GM21528 (cell line): ENCODE measurements around the gene COL1A2.

Source experiments
- ATAC-seq: cut with Tn5 transposase; IDR thresholded peaks from one replicate; pipeline ENCODE4 v1.9.1; 2021; ENCODE audit warnings: mild to moderate bottlenecking, moderate library complexity; ENCODE audit not compliant: unreplicated experiment, low FRiP score

The COL1A2 gene

DNA sequence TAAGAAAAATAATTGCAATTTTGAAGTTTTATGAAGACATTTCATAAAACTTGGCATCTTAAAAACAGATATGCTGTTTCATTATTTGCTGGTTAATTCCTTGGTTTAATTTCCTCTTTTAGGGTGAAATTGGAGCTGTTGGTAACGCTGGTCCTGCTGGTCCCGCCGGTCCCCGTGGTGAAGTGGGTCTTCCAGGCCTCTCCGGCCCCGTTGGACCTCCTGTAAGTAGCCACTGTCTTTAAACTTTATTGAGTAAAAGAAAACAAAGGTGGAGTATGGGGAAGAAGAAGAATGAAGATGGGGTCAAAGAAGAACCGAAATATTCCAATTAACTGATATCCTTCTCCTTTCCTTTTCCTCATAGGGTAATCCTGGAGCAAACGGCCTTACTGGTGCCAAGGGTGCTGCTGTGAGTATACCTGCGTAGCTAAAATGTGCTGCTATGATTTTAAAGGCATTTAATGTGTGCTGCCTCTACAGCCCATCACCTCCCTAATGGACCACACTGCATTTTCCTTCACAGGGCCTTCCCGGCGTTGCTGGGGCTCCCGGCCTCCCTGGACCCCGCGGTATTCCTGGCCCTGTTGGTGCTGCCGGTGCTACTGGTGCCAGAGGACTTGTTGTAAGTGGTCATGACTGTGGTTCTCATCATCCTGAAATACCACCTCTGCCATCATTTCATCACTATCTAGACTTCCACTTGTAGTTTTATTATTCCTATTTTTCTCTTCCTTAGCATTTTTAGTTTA lies 14.7 kb downstream of the COL1A2 start:
- no peak for ATAC-seq

DNA sequence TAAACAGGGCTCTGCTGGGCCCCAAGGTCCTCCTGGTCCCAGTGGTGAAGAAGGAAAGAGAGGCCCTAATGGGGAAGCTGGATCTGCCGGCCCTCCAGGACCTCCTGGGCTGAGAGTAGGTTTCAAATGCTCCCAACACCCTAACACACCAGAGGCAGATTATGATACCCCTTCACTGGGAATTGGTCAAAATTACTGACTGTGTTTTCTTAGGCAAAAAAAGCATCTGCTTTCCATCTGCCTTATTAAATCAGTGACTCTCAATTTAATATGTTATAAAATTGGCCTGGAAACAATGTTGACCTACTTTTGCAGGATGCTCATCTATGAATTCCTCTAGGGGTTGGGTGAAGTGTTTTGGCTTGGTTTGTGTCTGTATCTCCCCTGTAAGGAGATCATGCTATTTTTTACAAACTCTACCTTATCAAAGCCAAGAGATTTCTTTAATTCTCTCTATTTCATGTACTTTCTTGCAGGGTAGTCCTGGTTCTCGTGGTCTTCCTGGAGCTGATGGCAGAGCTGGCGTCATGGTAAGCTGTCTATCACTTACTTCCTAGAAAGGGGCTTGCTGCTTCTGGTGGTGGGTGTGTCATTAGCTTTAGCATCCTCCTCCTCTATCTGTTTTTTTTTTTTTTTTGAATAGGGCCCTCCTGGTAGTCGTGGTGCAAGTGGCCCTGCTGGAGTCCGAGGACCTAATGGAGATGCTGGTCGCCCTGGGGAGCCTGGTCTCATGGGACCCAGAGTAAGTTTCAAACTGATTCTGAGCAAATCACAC lies 15.9 kb downstream of the COL1A2 start:
- no peak for ATAC-seq

GRCh38 chr7:94411188-94411466 lies 16.4 kb downstream of the COL1A2 start:
- ATAC-seq: no peak

- no peak for ATAC-seq
Measured at GRCh38 chr7:94412762-94413322, 18.1 kb downstream of the COL1A2 start.

GRCh38 chr7:94414481-94414880 lies 19.8 kb downstream of the COL1A2 start:
- ATAC-seq: no peak

DNA sequence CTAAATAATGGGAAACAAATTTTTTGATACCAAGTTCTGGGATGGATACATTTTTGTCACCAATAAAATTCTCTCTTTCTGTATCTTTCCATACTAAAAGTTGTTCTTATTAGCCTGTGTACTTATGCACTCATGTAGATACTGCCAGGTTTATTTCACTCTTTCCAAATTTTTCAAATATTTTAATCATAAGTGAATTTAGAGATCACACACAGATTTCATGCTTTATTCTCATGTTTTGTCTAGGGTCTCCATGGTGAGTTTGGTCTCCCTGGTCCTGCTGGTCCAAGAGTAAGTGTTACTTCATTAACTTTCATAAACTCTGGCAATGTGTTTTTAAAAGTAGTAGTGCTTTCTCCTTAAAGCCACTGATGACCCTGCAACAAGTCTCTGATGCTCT lies 20.3 kb downstream of the COL1A2 start:
- no peak for ATAC-seq

- no peak for ATAC-seq
Measured at GRCh38 chr7:94417306-94417705, 22.6 kb downstream of the COL1A2 start.

DNA sequence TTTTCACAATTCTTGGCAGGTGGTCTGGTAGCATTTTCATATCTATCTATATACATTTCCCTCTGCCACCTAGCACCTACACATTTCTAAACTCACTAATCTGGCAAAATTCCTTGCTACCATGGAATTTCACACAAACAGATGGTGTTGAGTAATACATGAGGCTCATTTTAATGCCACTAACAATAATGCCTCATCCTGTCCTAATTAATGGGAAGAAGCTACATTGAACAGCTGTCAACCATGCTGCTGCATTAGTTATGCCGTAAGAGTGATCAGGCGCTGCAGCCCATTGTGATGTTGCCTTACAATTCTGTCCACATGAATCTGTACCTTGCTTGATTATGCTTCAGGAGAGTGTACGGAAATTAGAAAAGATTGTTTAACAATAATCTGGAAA lies 23.2 kb downstream of the COL1A2 start:
- ATAC-seq: no peak

DNA sequence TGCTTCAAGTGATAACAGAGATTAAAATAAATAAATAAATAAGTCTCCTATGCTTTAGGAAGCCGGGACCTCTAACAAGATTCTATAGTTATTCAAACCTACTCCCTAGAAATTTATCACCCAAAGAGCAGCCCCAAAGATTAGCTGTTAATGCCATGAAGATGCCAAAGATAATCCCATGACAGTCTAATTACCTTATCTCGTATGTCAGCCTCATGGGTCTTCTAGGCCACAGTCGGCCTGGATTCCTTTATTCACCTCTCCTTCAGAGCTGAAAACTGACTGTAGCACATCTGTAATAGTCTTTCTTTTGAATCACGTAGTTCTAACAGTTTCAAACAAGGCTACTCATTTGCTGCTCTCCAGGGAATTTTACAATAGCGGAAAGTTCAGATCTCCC lies 24.2 kb downstream of the COL1A2 start:
- ATAC-seq: no peak

DNA sequence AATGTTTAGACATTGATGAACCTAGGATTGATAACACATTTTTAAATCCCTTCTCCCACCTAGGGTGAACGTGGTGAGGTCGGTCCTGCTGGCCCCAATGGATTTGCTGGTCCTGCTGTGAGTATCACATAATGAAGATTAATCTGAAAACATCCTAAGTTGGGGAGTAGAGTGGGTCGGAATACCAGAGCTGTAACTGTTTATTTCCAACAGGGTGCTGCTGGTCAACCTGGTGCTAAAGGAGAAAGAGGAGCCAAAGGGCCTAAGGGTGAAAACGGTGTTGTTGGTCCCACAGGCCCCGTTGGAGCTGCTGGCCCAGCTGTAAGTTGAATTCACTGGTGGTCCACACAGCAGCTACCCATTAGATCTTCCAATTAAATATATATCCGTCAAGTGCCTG lies 25.6 kb downstream of the COL1A2 start:
- no peak for ATAC-seq

GRCh38 chr7:94421681-94422080 lies 27.0 kb downstream of the COL1A2 start:
- no peak for ATAC-seq

GRCh38 chr7:94422136-94422535 lies 27.4 kb downstream of the COL1A2 start:
- no peak for ATAC-seq

- no peak for ATAC-seq
Measured at GRCh38 chr7:94422827-94423460, 28.2 kb downstream of the COL1A2 start.

- ATAC-seq: no peak
Measured at GRCh38 chr7:94423863-94424735, 29.4 kb downstream of the COL1A2 start.

- no peak for ATAC-seq
Measured at GRCh38 chr7:94425546-94425945, 30.9 kb downstream of the COL1A2 start.

- no peak for ATAC-seq
Measured at GRCh38 chr7:94426980-94427875, 32.5 kb downstream of the COL1A2 start.

DNA sequence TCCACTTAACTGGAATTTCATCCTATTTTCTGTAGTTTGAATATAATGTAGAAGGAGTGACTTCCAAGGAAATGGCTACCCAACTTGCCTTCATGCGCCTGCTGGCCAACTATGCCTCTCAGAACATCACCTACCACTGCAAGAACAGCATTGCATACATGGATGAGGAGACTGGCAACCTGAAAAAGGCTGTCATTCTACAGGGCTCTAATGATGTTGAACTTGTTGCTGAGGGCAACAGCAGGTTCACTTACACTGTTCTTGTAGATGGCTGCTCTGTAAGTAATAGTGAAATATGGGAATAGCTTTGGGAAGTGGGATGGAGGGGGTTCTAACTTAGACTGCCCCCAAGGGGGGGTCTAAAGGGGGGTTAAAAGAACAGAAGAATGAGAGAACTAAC lies 34.5 kb downstream of the COL1A2 start:
- no peak for ATAC-seq

DNA sequence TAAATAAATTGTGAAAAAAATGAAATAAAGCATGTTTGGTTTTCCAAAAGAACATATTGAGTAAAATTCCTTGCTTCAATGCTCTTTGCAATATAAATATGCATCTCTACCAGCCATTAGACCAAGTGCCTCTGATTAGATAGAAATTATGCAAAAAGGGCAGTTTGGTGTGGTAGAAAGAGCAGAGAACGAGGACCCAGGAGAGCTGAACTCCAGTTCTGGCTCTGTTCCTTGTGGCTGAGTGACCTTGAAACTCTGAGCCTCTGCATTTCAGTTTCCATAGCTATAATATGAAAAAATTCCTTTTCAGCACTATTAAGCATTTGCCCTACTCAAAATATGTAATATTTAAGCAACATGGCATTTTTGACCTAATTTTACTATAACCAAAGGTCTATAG lies 36.5 kb downstream of the COL1A2 start:
- no peak for ATAC-seq

DNA sequence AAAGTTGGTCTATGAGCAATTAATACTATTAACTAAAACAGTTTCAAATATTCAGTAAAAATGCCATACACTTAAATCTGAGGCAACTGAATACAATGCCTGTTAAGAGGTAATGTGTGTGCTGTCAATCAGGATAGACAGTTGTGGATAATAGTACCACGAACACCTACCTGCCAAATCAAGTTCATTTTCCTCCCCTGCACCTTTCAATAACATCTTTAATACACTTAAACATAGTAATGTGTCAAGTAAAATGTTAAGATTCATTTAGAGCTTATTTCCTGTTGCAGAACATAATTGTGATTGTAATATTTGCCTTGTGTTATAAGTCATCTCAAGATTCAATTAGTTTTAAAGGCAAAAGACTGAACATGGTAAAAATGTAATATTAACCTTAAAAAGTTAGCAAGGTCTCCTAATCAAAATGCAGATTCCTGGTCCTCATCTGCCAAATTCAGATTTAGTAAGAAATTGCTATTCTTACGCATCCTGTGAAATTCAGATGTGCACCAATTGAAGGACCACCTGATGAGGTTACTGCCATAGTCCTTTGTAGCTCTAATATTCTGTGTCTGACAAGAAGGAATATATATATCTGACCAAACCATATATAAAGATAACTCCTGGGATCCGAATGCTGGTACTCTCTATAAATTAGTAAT lies 37.1 kb downstream of the COL1A2 start:
- ATAC-seq: no peak
